GM18951 (cell line): ENCODE measurements around the gene C19orf33.

ENCODE experiments used
- POLR2A ChIP-seq: IDR thresholded peaks from 4 replicates; pipeline ENCODE4 v1.6.1; 2011; ENCODE audit warnings: mild to moderate bottlenecking; ENCODE audit not compliant: insufficient read length, insufficient read depth; ENCODE audit errors: extremely low read depth
- in situ Hi-C: fragments of 300-500 bp; cut with MboI; formaldehyde crosslinking; loops from one replicate; pipeline ENCODE4 v1.12.0; 2022; ENCODE audit warnings: low sequenced_read_pairs, mixed read lengths, inconsistent platforms; ENCODE audit not compliant: unreplicated experiment

Gene C19orf33

DNA sequence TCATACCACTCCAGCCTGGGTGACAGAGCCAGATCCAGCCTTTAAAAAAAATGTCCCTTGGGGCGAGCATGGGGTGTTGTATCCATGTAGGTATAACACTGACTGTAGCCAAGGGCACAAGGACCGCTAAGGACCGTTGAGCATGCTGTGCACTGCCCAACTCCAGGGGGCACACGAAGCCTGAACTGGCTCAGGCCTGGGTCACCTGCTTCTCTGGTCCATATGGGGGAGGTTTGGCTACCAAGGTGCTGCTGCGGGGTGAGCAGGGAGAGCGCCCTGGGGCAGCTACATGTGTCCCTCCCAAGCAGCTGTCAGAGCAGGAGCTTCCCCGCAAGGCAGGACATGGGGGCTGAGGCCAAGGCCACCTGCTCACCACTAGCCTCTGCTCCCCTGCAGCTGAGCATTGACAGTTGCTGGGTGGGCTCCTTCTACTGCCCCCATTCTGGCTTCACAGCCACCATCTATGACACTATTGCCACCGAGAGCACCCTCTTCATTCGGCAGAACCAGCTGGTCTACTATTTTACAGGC lies 47.9 kb downstream of the C19orf33 start:
- in situ Hi-C loops, result loop anchor here (10.0 kb wide), 1 partner anchor 117 kb away; no protein-coding TSS in a partner anchor

DNA sequence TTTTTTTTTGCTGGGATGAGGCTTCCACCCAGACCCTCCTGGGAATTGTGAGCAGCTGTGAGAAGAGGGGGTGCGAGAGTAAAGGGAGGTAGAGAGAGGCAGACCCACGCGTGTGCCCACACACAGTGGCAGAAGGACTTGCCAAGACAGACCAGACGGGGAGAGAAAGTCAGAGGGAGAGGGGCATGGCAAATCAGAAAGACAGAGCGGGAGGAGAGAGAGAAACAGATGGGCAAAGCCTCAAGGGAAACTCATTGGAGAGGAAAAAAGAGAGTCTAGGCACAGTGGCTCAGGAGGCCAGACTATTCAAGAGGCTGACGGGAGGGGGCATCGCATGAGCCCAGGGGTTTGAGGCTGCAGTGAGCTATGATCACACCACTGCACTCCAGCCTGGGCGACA lies 48.6 kb downstream of the C19orf33 start:
- in situ Hi-C loops, result loop anchor here (10.0 kb wide), 1 partner anchor 118 kb away; no protein-coding TSS in a partner anchor
- no peak for TF ChIP-seq POLR2A

More for the DNA sequence above, 47.9 kb downstream of the C19orf33 start:
- no peak for TF ChIP-seq POLR2A
